Stimulated activated naive B cell treated with anti-CD40 and anti-IgM and Interleukin-4, amounts not matched to agents 10 μg/mL and 1 μg/mL and 100 μg/mL, for 72 hours (primary cell): ENCODE measurements around the gene SLC22A9.
"Not testable (repeated sequence)": the region's sequence is repeated elsewhere in the genome, so short reads cannot be mapped to it uniquely, and the experiment has no call there.

Experiments used
- ATAC-seq, 2 donors: fragments of 150-1000 bp; cut with Tn5 transposase; replicated peaks; 2 replicates each; pipeline ENCODE4 v1.10.0; 2021; ENCODE audit warnings: moderate library complexity in 1 of 2
- DNase-seq: peaks from one replicate; pipeline ENCODE4 v3.0.0; 2021
- H3K27ac Mint-ChIP-seq: one replicate; pipeline ENCODE4 v1.8.0; 2022; ENCODE audit warnings: mild to moderate bottlenecking, mixed read lengths
- H3K27me3 Mint-ChIP-seq, 2 donors: one replicate each; pipeline ENCODE4 v1.8.0; 2022; ENCODE audit warnings: mixed read lengths in 2 of 2
- H3K36me3 Mint-ChIP-seq, 2 donors: one replicate each; pipeline ENCODE4 v1.8.0; 2022; ENCODE audit warnings: mixed read lengths in 2 of 2, mild to moderate bottlenecking in 1 of 2
- H3K4me1 Mint-ChIP-seq, 2 donors: one replicate each; pipeline ENCODE4 v1.8.0; 2022; ENCODE audit warnings: mixed read lengths in 2 of 2, mild to moderate bottlenecking in 1 of 2
- H3K4me3 Mint-ChIP-seq, 2 donors: one replicate each; pipeline ENCODE4 v1.8.0; 2022; ENCODE audit warnings: mild to moderate bottlenecking in 2 of 2, mixed read lengths in 2 of 2, moderate library complexity in 1 of 2
- H3K9me3 Mint-ChIP-seq, 2 donors: one replicate each; pipeline ENCODE4 v1.8.0; 2022; ENCODE audit warnings: mixed read lengths in 2 of 2, mild to moderate bottlenecking in 1 of 2

SLC22A9 gene

GRCh38 chr11:63406458-63406857 lies 36.9 kb downstream of the SLC22A9 start:
- no peaks in the 10 kb centered on the region for H3K9me3 Mint-ChIP-seq
- no peaks in the 10 kb centered on the region for H3K36me3 Mint-ChIP-seq

DNA sequence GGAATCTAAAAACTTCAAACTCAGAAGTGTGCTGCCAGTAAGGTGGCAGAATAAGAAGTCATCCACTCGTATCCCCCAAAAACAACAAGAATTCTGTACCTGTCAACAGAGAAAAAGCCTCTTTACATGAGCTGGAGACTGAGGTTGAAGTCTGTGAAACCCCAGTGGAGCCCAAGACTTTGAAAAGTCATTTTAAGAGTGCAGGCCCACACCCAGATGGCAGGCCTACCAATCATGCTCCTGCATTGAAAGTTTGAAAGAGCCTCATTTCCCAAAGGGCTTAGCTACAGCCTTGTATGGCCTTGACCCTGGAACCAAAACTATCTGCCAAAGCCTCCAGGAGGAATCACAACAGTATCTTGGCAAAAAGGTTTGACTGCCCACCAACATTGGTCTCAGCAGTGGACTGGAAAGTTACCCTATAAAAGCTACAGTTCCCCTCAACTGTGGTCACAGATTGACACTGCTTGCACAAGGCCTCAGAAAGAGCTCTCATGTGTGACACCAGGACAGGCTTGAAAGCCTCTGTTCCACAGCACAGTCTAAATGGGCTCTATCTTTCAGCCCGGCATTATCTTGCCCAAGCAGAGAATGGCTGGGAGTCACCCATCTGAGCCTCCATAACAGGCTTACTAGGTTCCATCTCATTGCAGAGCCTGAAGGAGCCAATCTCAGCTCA lies 47.7 kb downstream of the SLC22A9 start:
- no peaks in the 10 kb centered on the region for H3K4me1 Mint-ChIP-seq
- no peak for DNase-seq
- H3K27me3 Mint-ChIP-seq, result peaks cover 26 to 34% of the 10 kb centered on the region in 2 donors
- ATAC-seq, result no peak
- no peak overlapping the region for H3K4me3 Mint-ChIP-seq
- no peak overlapping the region for H3K27ac Mint-ChIP-seq
- H3K9me3 Mint-ChIP-seq, result peaks cover 6 to 9% of the 10 kb centered on the region in 2 donors
- no peaks in the 10 kb centered on the region for H3K36me3 Mint-ChIP-seq

More at GRCh38 chr11:63406458-63406857, 36.9 kb downstream of the SLC22A9 start:
- H3K27ac Mint-ChIP-seq, result no peak overlapping the region
- DNase-seq (no peak), ATAC-seq (no peak)
- H3K4me1 Mint-ChIP-seq, result no peaks in the 10 kb centered on the region
- peaks cover 37 to 43% of the 10 kb centered on the region in 2 donors for H3K27me3 Mint-ChIP-seq
- no peak overlapping the region for H3K4me3 Mint-ChIP-seq

- no peaks in the 10 kb centered on the region for H3K36me3 Mint-ChIP-seq
- no peaks in the 10 kb centered on the region for H3K9me3 Mint-ChIP-seq
- H3K27ac Mint-ChIP-seq, result no peak overlapping the region
- DNase-seq (no peak), ATAC-seq (no peak)
- no peak overlapping the region for H3K4me3 Mint-ChIP-seq
- H3K4me1 Mint-ChIP-seq, result no peaks in the 10 kb centered on the region
- peaks cover 38 to 53% of the 10 kb centered on the region in 2 donors for H3K27me3 Mint-ChIP-seq
These were observed 58.5 kb downstream of the SLC22A9 start for GRCh38 chr11:63427971-63428508.

DNA sequence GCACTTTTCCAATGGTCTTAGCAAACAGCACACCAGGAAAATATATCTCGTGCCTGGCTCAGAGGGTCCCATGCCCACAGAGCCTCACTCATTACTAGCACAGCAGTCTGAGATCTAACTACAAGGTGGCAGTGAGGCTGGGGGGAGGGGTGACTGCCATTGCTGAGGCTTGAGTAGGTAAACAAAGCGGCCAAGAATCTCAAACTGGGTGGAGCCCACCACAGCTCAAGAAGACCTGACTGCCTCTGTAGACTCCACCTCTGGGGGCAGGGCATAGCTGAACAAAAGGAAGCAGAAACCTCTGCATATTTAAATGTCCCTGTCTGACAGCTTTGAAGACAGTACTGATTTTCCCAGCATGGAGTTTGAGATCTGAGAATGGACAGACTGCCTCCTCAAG lies 61.1 kb downstream of the SLC22A9 start:
- DNase-seq, ATAC-seq, H3K9me3 Mint-ChIP-seq, H3K36me3 Mint-ChIP-seq, H3K4me3 Mint-ChIP-seq, H3K27ac Mint-ChIP-seq, H3K4me1 Mint-ChIP-seq: not testable (repeated sequence)
- peaks cover 61 to 71% of the 10 kb centered on the region in 2 donors for H3K27me3 Mint-ChIP-seq

DNA sequence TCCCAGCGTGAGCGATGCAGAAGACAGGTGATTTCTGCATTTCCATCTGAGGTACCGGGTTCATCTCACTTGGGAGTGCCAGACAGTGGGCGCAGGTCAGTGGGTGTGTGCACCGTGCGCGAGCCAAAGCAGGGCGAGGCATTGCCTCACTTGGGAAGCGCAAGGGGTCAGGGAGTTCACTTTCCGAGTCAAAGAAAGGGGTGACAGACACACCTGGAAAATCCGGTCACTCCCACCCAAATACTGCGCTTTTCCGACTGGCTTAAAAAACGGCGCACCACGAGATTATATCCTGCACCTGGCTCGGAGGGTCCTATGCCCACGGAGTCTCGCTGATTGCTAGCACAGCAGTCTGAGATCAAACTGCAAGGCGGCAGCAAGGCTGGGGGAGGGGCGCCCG lies 65.8 kb downstream of the SLC22A9 start:
- ATAC-seq, H3K27ac Mint-ChIP-seq, DNase-seq, H3K4me3 Mint-ChIP-seq, H3K9me3 Mint-ChIP-seq, H3K36me3 Mint-ChIP-seq, H3K4me1 Mint-ChIP-seq: not testable (repeated sequence)
- peaks cover 43 to 54% of the 10 kb centered on the region in 2 donors for H3K27me3 Mint-ChIP-seq

- H3K27ac Mint-ChIP-seq, H3K36me3 Mint-ChIP-seq, H3K4me1 Mint-ChIP-seq, H3K9me3 Mint-ChIP-seq, DNase-seq, H3K4me3 Mint-ChIP-seq, ATAC-seq: not testable (repeated sequence)
- H3K27me3 Mint-ChIP-seq, result peaks cover 40 to 50% of the 10 kb centered on the region in 2 donors
These were observed 66.2 kb downstream of the SLC22A9 start for GRCh38 chr11:63435831-63436230.

- H3K36me3 Mint-ChIP-seq, result no peaks in the 10 kb centered on the region
- peaks cover 24 to 33% of the 10 kb centered on the region in 2 donors for H3K27me3 Mint-ChIP-seq
- DNase-seq, result no peak
- peaks cover 10 to 11% of the 10 kb centered on the region in 2 donors for H3K4me1 Mint-ChIP-seq
- no peak overlapping the region for H3K27ac Mint-ChIP-seq
- H3K9me3 Mint-ChIP-seq, result no peaks in the 10 kb centered on the region
- no peak for ATAC-seq
- H3K4me3 Mint-ChIP-seq, result no peak overlapping the region
These were observed 74.1 kb downstream of the SLC22A9 start for GRCh38 chr11:63443714-63444113.

DNA sequence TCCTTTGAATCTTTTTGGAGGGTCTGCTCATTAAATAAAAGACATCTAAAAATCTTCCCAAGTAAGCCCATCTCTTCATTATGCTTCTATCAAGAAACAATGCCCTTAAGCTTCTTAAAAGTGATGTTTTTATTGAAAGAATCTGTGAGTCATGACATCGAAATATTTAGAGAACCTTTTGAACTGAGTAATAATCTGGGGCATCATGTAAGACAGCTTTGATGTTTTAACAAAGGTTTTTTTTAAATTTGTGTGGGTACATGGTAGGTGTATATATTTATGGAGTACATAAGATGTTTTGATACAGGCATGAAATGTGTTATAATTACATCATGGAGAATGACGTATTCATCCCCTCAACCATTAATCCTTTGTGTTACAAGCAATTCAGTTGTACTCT lies 74.6 kb downstream of the SLC22A9 start:
- Mint-ChIP-seq H3K4me3 (no peak overlapping the region), H3K27ac (no peak overlapping the region), H3K4me1 (peaks cover 10 to 11% of the 10 kb centered on the region in 2 donors), H3K9me3 (no peaks in the 10 kb centered on the region), H3K36me3 (no peaks in the 10 kb centered on the region), H3K27me3 (peaks cover 24 to 33% of the 10 kb centered on the region in 2 donors)
- DNase-seq (no peak), ATAC-seq (no peak)

GRCh38 chr11:63445118-63445517 lies 75.5 kb downstream of the SLC22A9 start:
- Mint-ChIP-seq H3K4me1 (peaks cover 10 to 11% of the 10 kb centered on the region in 2 donors), H3K27me3 (peaks cover 24 to 36% of the 10 kb centered on the region in 2 donors), H3K36me3 (no peaks in the 10 kb centered on the region), H3K9me3 (no peaks in the 10 kb centered on the region), H3K27ac (no peak overlapping the region), H3K4me3 (no peak overlapping the region)
- no peak for DNase-seq
- ATAC-seq, result no peak

DNA sequence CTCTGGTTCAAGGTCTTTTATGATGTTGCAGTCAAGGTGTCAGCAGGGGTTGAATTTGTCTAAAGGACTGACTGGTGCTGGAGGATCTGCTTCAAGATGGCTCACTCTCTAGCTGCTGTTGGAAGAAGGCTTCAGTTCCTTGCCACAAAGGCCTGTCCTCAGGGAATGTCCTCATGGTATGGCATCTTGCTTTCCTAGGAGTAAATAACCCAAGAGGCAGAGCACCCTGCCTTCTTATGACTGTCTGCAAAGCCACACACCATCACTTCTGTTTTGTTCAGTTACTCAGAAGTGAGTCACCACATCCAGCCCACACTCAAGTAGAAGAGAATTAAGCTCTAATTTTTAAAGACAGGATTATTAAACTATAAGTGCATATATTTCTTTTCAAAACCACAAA lies 76.1 kb downstream of the SLC22A9 start:
- H3K4me3 Mint-ChIP-seq, result no peak overlapping the region

DNA sequence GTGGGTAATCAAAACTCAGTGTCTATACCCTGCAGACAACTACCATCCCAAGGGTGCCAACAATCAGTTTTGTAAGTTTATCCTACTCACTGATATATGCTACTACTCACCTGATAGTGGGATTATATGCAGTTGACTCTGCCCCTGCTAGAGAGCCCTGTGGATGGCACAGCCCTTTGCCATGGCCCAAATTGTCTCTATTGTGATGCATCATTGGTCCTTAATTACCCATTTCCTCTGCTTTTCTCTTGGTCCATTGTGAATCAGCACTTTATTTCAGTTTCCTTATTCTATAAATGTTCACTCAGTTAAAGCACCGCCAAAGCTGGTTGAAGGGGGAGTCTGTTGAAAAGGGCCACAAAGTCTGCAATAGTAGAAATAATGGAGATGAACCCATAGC lies 79.1 kb downstream of the SLC22A9 start:
- ATAC-seq (no peak), DNase-seq (no peak)
- H3K4me3 Mint-ChIP-seq, result no peak overlapping the region
- H3K4me1 Mint-ChIP-seq, result peaks cover 10 to 17% of the 10 kb centered on the region in 2 donors
- H3K27ac Mint-ChIP-seq, result no peak overlapping the region
- H3K9me3 Mint-ChIP-seq, result no peaks in the 10 kb centered on the region
- H3K27me3 Mint-ChIP-seq, result peaks cover 41 to 54% of the 10 kb centered on the region in 2 donors
- H3K36me3 Mint-ChIP-seq, result no peaks in the 10 kb centered on the region

More for the DNA sequence above, 76.1 kb downstream of the SLC22A9 start:
- H3K9me3 Mint-ChIP-seq, result no peaks in the 10 kb centered on the region
- peaks cover 29 to 42% of the 10 kb centered on the region in 2 donors for H3K27me3 Mint-ChIP-seq
- no peak overlapping the region for H3K27ac Mint-ChIP-seq
- DNase-seq (no peak), ATAC-seq (no peak)
- peaks cover 10 to 11% of the 10 kb centered on the region in 2 donors for H3K4me1 Mint-ChIP-seq
- no peaks in the 10 kb centered on the region for H3K36me3 Mint-ChIP-seq

- Mint-ChIP-seq H3K9me3 (no peaks in the 10 kb centered on the region), H3K27me3 (peaks cover 5 to 20% of the 10 kb centered on the region in 2 donors), H3K4me3 (no peak overlapping the region), H3K27ac (no peak overlapping the region), H3K4me1 (no peaks in the 10 kb centered on the region), H3K36me3 (no peaks in the 10 kb centered on the region)
- ATAC-seq (no peak), DNase-seq (no peak)
These were observed 90.0 kb downstream of the SLC22A9 start for GRCh38 chr11:63459586-63459985.
